Activated gamma-delta T cell (primary cell): Measurements from ENCODE around the gene MAST4.

Experiments used
- DNase-seq: peaks from one replicate; lab custom pipeline; 2025; lab: John Stamatoyannopoulos, UW

Gene MAST4

DNA sequence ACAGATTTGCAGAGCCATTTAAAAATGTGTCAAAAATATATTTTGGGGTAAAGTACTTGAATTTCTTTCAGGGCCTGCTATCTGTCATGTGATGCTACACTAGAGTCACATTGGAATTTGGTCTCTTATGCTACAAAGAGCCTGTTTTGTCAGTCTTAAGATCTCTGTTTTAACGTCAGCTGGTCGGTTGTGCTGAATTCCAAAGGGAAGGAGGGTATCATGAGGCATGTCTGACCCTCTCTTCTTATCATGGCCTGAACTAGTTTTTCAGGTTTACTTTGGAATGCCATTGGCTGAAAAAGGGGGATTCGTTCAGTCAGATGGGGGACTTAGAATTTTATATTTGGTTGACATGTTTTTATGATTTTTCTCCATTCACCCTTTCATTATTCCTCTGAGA lies 309.8 kb downstream of the MAST4 start:
- no peak for DNase-seq

DNA sequence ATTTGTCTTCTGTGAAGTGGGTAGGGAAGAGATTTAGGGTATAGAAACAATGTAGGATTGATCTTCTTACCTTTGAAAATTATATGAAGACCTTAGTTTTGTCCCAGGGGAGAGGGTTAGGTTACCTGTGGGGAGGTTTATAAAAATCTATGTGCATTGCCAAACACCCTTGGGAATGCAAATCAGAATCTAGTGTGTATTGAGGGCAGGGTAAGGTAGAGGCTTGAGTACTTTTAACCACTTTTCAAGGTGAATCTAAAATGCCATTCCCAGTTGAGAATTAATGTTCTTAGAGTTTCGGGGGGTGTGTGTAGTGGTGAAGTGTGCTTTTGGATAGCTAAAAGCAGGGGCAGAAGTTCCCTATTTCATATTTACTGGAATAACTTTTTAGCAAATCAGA lies 312.0 kb downstream of the MAST4 start:
- DNase-seq = no peak

DNA sequence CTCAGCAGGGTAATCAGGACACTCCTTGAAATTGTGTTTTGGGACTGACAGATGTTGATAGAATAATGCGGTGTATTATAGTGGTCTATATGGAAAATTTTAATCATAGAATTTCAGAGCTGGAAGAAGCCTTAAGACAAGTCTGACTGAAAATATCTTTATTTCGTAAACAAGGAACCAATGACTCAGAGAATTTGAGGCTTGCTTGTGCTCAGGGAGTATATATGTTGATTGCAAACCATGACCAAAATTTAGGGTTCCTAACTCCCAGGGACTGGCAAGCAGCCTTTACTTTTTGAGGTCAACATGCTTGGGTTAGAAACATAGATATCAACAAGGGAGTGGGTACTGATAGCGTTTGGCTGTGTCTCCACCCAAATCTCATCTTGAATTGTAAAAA lies 313.2 kb downstream of the MAST4 start:
- DNase-seq = no peak

DNA sequence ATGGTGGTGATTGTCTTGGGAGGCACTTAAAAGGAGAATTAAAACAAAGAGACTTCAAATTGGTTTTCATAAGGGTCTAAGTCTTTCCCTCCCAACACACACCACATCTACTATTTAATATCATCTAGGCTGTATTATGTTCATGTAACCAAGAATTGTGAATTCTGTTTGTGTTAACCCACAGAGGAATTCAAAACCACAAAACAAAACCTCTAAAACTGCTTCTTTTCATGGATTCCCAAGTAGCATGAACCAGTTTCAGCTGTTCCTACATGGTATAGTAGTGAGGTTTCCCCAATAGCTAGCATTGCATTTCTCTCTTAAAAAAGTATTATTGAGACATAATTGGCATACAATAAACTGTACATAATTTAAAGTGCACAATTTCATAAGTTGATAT lies 316.6 kb downstream of the MAST4 start:
- no peak for DNase-seq

DNA sequence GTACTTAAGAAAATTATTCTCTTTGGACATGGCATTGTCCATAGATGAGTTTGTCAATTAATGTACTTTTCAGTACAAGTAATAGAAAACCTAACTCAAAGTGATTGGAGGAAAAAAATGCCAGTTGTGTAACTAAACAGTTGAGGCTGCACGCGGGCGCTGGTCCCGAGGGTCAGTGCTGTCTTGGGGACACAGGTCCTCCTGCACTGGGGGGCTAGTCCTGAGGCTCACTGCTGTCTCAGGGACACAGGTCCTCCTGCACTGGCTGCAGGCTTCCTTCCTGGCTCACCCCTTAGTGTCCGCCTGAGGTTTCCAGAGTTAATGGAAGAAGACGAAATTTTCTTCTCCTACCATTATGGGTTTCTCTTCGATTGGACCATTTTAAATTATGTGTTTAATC lies 319.3 kb downstream of the MAST4 start:
- no peak for DNase-seq

DNA sequence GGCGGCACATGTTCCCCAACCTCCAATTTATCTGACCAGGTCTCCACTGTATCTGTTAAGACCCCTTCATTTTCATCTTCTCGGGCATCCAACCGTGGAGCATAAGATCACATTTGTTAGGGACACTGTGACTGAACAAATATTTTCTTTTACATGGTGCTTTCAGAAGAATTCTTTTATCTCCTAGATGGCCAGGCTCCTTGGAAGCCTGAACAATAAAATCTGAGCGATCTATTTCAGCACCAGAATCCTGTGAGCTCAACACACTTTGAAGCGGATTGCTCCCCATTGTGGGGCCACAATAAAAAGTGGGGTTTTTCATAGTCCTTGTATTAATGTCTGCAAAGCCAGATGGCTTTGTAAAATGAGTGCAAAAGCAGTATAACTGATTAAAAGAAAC lies 326.7 kb downstream of the MAST4 start:
- DNase-seq = no peak

DNA sequence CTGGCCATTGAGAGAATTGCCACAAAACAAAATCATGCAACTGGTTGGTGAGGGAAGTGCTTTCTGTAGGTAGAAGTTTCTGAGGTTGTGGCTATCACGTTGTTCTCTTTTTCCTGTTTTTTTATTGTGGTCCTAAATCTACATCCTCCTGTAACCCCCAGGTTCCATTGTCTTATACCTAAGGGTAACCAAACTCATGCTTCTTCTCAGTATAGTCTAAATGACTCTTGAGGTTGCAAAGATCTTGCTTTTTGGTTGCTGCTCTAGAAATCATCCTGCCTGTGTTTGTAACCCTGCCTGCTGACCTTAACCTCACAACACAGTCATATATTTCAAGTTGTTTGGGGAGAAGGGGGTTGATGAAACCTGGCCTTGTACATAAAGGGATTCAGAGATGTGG lies 327.3 kb downstream of the MAST4 start:
- no peak for DNase-seq

DNA sequence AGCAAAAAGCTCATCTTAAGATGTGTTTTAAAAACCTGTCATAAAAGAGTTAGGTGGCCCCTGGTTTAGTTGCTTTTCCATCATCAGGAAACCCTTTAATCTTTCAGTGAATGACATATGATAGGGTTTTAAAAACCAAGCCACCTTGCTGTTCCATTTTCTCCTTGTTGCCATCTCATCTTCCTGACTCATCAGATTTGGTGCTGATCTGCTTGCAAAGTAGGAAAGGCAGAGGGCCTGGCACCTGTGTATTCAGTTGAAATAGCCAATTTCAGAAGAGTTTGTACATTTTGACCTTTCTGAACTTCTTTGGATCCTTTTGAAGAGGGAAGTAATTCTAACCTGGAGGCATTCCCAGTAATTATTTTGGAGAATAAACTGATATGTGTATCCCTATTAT lies 327.7 kb downstream of the MAST4 start:
- no peak for DNase-seq

DNA sequence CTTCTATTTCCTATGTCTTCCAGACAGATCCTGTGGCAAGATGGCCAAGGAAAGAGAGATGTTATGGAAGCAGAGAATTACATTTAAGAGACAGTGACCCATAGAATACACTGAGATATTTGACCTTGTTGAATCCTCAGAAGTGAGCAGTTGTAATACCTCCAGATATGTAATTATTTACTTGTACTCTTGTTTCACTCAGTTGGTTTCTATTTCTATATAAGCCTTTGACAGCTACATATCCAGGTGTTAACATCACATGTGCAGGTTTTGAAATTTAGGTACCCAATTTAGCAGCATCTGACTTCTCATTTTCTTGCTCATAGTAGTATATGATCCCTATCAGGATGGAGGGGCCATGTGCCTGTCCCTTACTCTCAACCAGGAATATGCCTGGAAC lies 330.9 kb downstream of the MAST4 start:
- DNase-seq = no peak

DNA sequence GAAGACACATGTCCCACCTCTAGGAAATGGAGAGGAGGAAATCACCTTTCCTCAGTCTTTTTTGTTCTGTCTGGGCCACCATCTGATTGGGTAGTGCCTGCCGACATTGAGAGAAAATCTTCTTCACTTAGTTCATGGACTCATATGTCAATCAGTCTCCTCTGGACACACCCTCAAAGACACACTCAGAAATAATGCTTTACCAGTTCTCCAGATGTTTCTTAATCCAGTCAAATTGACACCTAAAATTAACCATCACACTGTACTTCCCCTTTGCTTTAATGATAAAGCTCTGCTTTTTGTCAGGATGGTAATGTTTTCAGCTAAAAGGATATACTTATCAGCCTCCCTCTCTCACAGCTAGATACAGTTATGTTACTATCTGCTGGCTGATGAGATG lies 333.1 kb downstream of the MAST4 start:
- DNase-seq = no peak

DNA sequence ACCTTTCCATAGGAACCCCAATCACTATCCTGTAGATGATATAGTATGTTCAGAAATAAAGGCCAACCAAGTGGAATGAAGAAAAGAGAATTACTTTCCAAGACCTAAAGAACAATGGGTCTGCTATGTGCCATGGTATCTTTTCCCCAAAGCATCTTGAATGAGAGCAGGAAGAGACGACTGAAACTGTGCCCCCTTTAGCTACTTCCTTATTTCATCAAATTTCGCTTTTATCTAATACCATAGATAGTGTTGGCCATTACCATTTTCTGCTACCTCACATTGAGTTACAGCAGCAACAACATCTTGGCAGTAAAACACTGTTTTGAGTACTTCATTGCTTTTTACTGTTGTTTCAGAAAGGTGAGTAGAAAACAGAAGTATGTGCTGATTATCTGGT lies 333.8 kb downstream of the MAST4 start:
- DNase-seq = no peak

DNA sequence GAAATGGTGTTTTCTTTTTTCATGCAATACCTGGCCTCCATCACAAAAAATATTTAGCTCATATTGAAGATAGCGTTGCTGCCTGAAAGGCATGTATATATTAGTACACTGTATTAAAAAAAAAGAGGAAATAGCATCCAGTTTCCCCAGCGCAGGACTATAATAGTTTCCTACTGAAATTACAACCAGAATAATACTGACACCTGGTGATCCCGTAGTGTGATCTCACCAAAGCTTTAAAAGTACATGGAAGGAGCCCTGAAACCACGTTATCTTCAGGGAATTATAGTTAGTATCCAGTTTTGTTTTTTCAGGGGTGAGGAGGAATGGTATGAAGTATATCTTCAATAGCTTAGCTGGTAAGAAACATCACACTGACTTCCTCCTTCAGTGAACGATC lies 335.5 kb downstream of the MAST4 start:
- no peak for DNase-seq

DNA sequence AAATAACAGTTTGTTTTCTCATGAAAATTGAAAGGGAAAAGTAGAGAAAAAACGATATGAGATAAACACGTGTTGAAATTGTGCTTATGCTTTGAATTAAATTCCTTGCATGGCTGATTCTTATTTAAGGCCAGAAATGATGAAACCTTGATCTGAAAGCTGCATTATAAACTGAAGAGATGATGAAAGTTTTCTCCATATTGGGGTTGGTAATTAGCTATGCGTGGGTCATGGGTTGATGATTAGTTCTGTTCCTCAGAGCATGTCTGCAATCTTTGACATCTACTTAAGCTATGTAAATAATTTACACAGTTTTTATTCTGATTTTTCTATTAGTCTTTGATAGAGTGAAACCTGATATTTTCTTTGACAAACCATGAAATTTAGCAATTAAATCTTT lies 336.3 kb downstream of the MAST4 start:
- DNase-seq = no peak

DNA sequence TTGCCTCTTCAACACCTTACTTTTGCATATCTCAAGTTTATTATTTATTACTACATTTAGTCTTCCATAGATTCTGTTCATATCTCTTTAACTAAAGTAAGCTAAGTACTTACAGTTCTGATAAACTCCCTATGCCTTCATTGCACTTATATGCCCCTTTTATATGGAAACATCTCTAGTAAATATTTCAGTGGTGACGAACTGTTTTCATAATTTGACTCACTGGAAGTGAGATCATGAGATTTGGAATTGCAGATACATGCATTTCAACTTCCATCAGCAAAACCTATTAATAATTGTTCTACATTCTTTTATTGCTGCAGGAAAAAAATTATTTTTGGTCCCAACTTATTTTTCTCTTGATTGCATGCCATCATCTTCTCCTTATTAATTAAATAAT lies 336.9 kb downstream of the MAST4 start:
- DNase-seq = no peak

DNA sequence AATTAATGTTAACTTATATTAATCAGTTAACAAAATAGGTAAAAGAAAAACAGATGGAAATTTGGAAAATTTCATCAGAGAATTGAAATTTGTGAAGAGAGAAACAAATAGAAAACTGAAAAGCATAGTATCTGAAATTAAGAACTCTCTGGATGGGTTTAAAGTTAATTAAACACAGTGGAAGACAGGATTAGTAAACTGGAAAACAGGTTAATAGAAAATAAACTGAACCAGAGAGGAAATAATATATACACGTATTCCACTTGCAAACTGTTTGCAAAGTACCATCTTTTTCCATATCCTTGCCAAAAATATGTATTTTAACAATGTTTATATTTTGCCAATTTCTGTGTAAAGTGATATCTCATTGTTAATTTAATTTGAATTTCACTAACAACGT lies 342.9 kb downstream of the MAST4 start:
- no peak for DNase-seq

DNA sequence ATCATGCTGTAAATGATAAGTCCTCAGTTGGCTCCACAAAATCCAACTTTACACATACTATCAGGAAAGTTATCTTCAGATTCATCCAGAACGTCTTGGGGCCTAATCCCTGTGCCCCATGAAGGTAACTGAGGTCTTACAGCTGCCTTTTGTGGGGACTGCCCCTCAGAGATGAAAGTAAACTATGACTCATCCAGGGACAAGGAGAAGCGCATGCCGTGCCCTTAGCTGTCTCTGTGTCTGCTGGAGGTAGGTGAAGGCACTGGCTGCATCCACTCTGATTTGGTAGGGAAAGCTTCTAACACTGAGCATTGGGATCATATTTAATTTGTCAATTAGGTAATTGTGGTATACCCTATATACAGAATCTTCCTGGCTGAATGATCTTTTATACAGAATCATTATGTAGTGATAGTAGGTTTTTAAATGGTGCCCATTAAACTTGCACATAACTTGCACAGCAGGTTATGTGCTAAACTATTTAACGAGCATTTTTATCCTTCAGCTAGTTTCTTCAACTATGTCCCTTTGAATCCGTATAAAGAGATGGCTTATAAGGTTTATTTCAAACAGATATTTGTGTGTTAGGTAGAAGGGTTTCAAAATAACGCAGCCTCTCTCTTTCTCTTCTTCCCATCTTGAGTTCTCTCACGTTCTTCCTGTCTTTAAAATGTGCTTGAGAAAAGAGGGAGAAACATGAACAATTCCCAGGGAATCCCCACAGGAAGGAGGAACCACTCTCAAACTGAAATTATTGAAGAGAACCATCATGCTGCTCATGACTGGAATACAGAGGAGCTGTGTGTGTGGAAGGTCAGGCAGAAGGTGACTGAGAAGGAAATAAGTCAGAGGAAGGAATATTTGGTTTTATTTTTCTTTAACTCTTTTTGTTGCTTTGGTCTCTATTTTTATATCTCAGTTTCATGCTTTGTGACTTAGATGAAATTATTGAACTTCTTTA lies 349.5 kb downstream of the MAST4 start:
- DNase-seq = no peak

DNA sequence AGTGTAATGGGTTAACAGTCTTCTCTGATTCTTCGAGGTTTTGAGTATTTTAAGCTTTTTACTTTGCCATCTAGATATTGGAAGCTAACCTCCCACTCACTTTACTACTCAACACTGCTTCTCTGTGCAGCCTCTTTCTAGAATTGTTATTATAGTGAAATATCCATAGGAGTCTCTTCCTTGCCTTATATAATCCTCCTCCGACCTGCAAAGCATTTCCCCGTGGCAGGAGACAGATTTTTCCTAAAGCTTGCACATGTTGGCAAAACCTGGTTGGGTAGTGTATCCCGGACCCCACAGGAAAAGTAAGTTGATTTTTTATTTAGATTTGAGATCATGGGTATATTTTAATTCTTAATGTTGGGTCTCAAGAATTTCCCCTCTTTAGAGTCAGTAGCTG lies 351.3 kb downstream of the MAST4 start:
- no peak for DNase-seq

DNA sequence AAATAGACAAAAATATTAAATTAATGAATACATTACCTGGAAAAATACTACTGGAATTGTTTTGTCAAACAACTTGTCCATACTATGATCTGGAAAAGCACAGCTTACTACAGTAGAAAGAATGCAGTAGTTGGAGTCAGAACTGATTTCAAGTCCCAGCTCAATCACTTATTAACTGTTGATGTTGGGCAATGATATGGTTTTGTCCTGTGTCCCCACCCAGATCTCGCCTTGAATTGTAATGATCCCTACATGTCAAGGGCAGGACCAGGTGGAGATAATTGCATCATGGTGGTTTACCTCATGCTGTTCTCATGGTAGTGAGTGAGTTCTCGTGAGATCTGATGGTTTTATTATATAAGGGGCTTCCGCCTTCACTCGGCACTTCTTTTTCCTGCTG lies 352.9 kb downstream of the MAST4 start:
- DNase-seq = no peak

DNA sequence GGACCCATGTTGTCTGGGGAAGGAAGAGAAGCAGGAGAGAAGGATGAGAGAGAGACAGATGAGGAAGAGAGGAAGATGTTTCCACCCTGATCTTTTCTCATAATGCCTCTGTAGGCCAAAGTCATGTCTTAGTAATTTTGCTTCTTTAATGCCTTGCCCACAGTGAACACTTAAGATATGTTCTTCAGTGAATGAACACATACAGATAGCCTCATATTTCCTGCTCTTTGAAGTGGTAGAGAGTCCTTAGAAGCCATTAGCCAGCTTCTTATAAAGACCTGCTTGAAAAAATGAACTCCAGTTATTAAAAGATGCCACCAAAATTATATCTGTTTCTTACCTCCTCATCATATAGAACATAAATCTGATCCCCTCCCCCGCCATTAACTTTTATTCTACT lies 356.0 kb downstream of the MAST4 start:
- no peak for DNase-seq

DNA sequence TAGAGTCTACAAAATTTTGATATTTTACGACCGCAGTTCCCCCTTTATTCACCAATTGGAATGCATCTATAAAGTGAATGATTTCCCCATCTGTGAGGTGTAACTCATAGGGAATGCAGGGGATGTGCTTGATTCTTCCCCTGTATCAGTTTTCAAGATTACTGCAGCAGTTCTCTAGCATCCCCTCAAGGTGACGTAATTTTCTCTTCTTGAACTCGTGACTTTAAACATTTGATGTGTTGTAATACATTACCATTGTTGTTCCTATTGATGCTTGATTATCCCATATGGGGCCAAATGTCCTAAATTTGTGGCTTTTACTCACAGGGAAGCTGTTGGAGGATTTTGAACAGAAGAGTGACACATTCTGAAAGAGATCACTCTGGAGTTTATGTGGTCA lies 360.2 kb downstream of the MAST4 start:
- no peak for DNase-seq

DNA sequence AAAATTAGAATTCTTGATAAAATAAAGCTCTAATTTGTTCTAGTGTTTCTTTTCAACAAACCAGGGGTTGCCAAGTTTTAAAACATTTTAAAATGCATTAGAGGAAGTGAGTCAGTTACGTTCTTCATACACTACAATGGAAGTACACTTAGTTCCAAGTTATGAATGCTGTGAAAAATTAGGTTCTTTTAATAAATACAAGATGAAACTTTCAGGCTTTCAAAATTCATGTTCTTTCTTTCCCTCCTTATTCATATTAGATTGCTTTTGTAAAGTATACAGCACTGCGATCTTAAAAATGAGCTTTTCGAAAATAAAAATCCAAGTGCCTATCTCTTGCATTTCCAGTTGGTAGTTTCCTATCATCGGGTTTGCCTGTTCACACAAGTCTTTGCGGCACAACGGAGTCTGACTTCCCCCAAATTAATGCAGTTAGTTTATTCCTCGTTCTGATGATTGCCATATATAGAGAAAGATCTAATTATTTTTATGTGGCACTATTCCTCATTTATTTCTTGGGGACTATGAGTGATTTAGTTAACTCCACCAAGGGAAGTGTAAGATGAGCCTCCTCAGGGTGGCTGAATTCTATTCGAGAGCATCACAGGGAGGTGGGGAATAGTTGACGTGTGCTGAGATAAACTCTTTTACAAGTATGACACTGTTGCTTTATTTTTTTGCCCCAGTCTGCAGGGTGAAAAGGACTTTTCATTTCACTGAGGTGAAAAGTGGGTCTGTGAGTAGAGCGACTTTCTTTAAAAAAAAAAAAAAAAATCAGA lies 362.2 kb downstream of the MAST4 start:
- no peak for DNase-seq

DNA sequence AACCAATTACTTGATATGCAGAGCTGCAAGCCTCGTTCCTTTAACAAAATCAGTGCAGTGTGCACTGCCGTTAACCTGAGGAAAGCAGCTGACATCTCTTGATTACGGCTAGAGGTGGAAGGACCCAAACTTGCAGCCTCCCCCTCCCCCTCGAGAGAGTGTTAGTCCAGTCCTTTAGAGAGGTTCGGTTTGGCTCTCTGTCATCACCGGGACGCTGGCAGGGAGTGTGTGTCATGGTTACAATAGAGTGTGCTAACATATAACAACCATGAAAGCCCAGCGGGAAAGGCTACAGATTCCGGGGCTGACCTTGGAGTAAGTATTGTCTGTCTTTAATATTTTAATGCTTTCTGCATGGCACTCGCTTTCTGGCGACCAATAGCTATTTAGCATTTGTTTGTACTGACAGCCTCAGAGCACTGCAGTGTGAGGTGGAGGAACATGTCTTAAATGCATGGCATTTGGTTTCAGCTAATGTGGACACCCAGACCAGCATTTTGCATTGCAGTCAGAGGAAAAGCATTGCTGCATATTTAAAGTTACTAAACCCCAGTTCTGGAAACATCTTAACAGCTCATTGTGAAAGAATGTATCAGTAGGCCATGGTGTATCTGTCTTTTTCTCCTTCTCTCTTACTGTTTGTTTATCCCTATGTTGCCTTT lies 362.9 kb downstream of the MAST4 start:
- no peak for DNase-seq

DNA sequence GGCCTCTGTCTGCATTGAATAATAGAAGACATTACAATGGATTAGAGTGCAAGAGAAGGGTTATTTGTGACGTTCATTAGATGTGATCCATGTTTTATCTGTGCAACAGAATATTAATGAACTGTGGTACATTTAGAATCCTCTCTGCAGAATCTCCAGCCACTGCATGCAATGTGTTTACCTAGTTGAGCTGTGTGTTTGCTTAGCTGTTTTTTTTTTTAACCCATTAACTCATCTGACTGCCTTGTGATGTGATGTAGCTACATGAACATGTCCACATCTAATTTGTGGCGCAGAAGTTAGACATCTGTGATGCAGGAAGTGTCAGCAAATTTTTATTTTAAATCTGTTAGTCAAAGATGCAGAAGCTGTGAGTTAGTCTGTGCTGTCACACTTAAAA lies 363.5 kb downstream of the MAST4 start:
- DNase-seq = no peak
